ENCODE measurements around the gene LHX6. TPM values are rescaled to one million over a fixed set of nuclear protein-coding genes. Genes with fewer than 3 reads are reported as not detected.

The LHX6 gene
- total RNA-seq, 1 experiment from 2014 or later = 11.1 TPM

DNA sequence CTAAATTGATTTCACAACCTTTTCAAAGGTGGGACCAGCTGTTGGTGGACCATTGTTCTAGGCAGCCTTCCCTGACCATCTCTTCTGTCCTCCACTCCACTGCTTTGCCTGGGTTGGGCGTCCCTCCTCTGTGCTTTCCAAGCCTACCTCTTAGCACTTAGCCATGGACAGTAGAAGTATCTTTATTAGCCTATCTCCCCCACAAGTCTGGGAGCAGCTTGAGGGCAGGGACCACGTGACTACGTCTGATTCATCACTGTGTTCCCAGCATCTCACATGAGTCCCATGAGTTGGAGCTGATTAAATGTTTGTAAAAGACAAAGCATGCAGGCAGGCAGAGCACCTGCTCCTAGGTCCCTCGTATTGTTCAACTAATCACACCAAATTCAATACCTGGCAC, 48.1 kb downstream of the LHX6 start:
- Histone ChIP-seq H3K9me2 (replicated peaks; ENCODE audit: low read length) (no peaks in the 10 kb centered on the region), H3K27me3 (ENCODE audit: low read length) (no peaks in the 10 kb centered on the region), H3K4me2 (ENCODE audit: low read length) (no peak overlapping the region), H4K20me1 (ENCODE audit: low read length) (no peaks in the 10 kb centered on the region), H3K36me3 (ENCODE audit: low read depth, low read length) (no peaks in the 10 kb centered on the region), H3K4me3 (ENCODE audit: low read length) (no peak overlapping the region), H3K79me2 (ENCODE audit: low read length) (no peaks in the 10 kb centered on the region), H3K4me1 (ENCODE audit: insufficient read depth, low read length) (peaks cover 20% of the 10 kb centered on the region), H3K9me3 (ENCODE audit: low read length) (no peaks in the 10 kb centered on the region), H3K27ac (ENCODE audit: low read length) (no peak overlapping the region), H2AFZ (ENCODE audit: low read length) (no peak overlapping the region), H3K9ac (ENCODE audit: low read length) (no peak overlapping the region), H3F3A (ENCODE audit: low read length, unreplicated experiment) (no peaks in the 10 kb centered on the region)
- BruUV-seq (replicated peaks) = no TSS peak
- peak; percentile 78 for ATAC-seq
- CTCF ChIA-PET = no interaction called here
- POLR2A ChIA-PET (ENCODE audit: unreplicated experiment) = no interaction called here
- intact Hi-C loops (cut with micrococcal nuclease) = no loop called here
- peak; percentile 70 for DNase-seq
- TF ChIP-seq EZH2phosphoT487 (IDR thresholded peaks at IDR 0.05; ENCODE audit: borderline replicate concordance, low read length) = no peak
- no peak for TF ChIP-seq EZH2 (IDR thresholded peaks at IDR 0.05; ENCODE audit: low read length, unreplicated experiment)
- TF ChIP-seq, protein P1, sequence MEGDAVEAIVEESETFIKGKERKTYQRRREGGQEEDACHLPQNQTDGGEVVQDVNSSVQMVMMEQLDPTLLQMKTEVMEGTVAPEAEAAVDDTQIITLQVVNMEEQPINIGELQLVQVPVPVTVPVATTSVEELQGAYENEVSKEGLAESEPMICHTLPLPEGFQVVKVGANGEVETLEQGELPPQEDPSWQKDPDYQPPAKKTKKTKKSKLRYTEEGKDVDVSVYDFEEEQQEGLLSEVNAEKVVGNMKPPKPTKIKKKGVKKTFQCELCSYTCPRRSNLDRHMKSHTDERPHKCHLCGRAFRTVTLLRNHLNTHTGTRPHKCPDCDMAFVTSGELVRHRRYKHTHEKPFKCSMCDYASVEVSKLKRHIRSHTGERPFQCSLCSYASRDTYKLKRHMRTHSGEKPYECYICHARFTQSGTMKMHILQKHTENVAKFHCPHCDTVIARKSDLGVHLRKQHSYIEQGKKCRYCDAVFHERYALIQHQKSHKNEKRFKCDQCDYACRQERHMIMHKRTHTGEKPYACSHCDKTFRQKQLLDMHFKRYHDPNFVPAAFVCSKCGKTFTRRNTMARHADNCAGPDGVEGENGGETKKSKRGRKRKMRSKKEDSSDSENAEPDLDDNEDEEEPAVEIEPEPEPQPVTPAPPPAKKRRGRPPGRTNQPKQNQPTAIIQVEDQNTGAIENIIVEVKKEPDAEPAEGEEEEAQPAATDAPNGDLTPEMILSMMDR (conservative IDR thresholded peaks at IDR 0.05; ENCODE audit: low read depth, low read length) = no peak

DNA sequence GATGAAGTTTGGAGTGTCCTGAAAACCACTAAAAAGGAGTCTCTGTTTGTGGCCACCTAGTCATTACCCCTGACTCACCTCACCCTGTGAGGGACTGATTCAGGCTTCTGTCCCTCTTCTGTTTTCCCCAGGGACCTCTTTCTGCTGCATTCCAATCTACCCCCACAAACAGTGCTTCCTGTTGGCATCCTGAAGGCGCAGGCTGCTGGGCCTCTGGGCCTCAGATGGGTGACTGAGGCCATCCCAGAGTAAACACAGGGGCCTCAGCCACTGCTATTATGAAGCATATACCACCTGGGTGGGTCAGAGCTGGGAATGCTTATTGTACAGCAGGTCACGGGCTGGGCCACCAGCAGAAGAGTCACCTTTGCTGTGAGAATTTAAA, 49.1 kb downstream of the LHX6 start:
- no peaks in the 10 kb centered on the region for H4K20me1 ChIP-seq (ENCODE audit: low read length)
- H3K27ac ChIP-seq (ENCODE audit: low read length) = peak overlapping the region; percentile 13; the same call in 1 of the 2 replicates
- no peak overlapping the region for H2AFZ ChIP-seq (ENCODE audit: low read length)
- H3K9ac ChIP-seq (ENCODE audit: low read length) = no peak overlapping the region
- no peak overlapping the region for H3K4me3 ChIP-seq (ENCODE audit: low read length)
- H3K9me2 ChIP-seq (replicated peaks; ENCODE audit: low read length) = no peaks in the 10 kb centered on the region
- no peak for TF ChIP-seq EZH2phosphoT487 (IDR thresholded peaks at IDR 0.05; ENCODE audit: borderline replicate concordance, low read length)
- TF ChIP-seq, protein P1 (conservative IDR thresholded peaks at IDR 0.05; ENCODE audit: low read depth, low read length) = no peak
- TF ChIP-seq EZH2 (IDR thresholded peaks at IDR 0.05; ENCODE audit: low read length, unreplicated experiment) = no peak
- peaks cover 20% of the 10 kb centered on the region for H3K4me1 ChIP-seq (ENCODE audit: insufficient read depth, low read length)
- H3F3A ChIP-seq (ENCODE audit: low read length, unreplicated experiment) = no peaks in the 10 kb centered on the region
- no TSS peak for BruUV-seq (replicated peaks)
- intact Hi-C loops (cut with micrococcal nuclease) = no loop called here
- ChIA-PET CTCF (no interaction called here), POLR2A (ENCODE audit: unreplicated experiment) (interaction anchor here (0.7 kb wide), 1 partner anchor 11 kb away, joined by 6 read pairs; no protein-coding TSS in a partner anchor)
- peak overlapping the region; percentile 28; the same call in 1 of the 2 replicates for H3K4me2 ChIP-seq (ENCODE audit: low read length)
- no peaks in the 10 kb centered on the region for H3K9me3 ChIP-seq (ENCODE audit: low read length)
- no peaks in the 10 kb centered on the region for H3K79me2 ChIP-seq (ENCODE audit: low read length)
- DNase-seq (peak; percentile 68), ATAC-seq (peak; percentile 60)
- H3K27me3 ChIP-seq (ENCODE audit: low read length) = no peaks in the 10 kb centered on the region
- H3K36me3 ChIP-seq (ENCODE audit: low read depth, low read length) = no peaks in the 10 kb centered on the region

DNA sequence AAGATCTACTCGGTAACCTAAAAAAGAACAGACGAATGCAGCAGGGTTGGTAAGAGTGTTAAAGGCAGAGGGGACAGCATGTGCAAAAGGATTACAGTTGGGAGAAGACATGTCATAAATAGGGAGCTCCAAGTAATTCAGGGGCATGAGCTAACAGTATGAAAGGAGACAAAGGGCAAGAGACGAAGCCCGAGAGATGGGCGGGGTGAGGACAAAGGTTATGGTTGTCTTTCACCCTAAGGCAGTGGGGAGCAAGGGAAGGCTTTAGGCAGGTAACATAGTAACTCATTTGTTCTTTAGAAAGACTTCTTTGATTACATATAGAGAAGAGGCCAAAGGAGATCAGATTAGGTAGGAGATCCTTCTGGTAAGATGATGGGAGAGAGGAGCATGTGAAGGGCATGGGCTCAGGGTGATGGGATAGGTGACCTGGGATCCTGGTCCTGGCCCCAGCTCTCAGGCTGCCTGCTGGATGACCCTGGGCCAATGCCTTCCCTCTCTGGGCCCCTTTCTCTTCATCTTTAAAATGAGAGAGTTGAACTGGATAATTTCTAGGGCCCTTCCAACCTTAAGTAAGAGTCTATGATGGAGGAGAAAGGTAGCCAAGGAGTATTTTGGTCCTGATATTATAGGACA, 49.6 kb downstream of the LHX6 start:
- POLR2A ChIA-PET (ENCODE audit: unreplicated experiment) = no interaction called here
- H4K20me1 ChIP-seq (ENCODE audit: low read length) = no peaks in the 10 kb centered on the region
- H3K4me2 ChIP-seq (ENCODE audit: low read length) = no peak overlapping the region
- H3K4me3 ChIP-seq (ENCODE audit: low read length) = no peak overlapping the region
- no peak overlapping the region for H2AFZ ChIP-seq (ENCODE audit: low read length)
- peaks cover 20% of the 10 kb centered on the region for H3K4me1 ChIP-seq (ENCODE audit: insufficient read depth, low read length)
- H3K36me3 ChIP-seq (ENCODE audit: low read depth, low read length) = no peaks in the 10 kb centered on the region
- H3K27ac ChIP-seq (ENCODE audit: low read length) = peak overlapping the region; percentile 13; the same call in 1 of the 2 replicates
- intact Hi-C loops (cut with micrococcal nuclease) = no loop called here
- H3K9me2 ChIP-seq (replicated peaks; ENCODE audit: low read length) = no peaks in the 10 kb centered on the region
- H3K27me3 ChIP-seq (ENCODE audit: low read length) = no peaks in the 10 kb centered on the region
- BruUV-seq (replicated peaks) = no TSS peak
- CTCF ChIA-PET = no interaction called here
- DNase-seq (no peak), ATAC-seq (no peak)
- H3K79me2 ChIP-seq (ENCODE audit: low read length) = no peaks in the 10 kb centered on the region
- TF ChIP-seq, protein P1 (conservative IDR thresholded peaks at IDR 0.05; ENCODE audit: low read depth, low read length) = no peak
- no peak for TF ChIP-seq EZH2phosphoT487 (IDR thresholded peaks at IDR 0.05; ENCODE audit: borderline replicate concordance, low read length)
- no peak for TF ChIP-seq EZH2 (IDR thresholded peaks at IDR 0.05; ENCODE audit: low read length, unreplicated experiment)
- H3K9ac ChIP-seq (ENCODE audit: low read length) = no peak overlapping the region
- no peaks in the 10 kb centered on the region for H3K9me3 ChIP-seq (ENCODE audit: low read length)
- H3F3A ChIP-seq (ENCODE audit: low read length, unreplicated experiment) = no peaks in the 10 kb centered on the region
